Caco-2 (cell line): Measurements from ENCODE around the gene TSHZ2. TPM values are rescaled to one million over a fixed set of nuclear protein-coding genes. Genes with fewer than 3 reads are reported as not detected.

Experiments used
- BruUV-seq: library from RNA; stranded (reverse); fragments of 400-500 nt; replicated peaks from 2 replicates; lab custom pipeline; 2021; lab: Mats Ljungman, UMichigan
- CTCF ChIA-PET: fragments of 300-600 bp; sonication (Branson Sonifier 250); formaldehyde crosslinking; loops from one replicate; lab custom pipeline; 2022; ENCODE audit warnings: antibody characterized with exemption; lab: Charles Lee
- POLR2A ChIA-PET: fragments of 300-600 bp; sonication (Branson Sonifier 250); formaldehyde crosslinking; loops from one replicate; lab custom pipeline; 2022; ENCODE audit warnings: antibody characterized with exemption; lab: Charles Lee
- DNase-seq, 2 experiments: peaks; one replicate each; pipeline versions ENCODE4 v3.0.0 to v3.0.0-alpha.2; 2020 to 2022
- H3K27me3 ChIP-seq: replicated peaks from 2 replicates; pipeline ENCODE4 v1.6.0; 2011; ENCODE audit warnings: low read length; ENCODE audit not compliant: control insufficient read depth, insufficient read depth
- H3K36me3 ChIP-seq: 2 replicates; pipeline ENCODE4 v1.5.1; 2011; ENCODE audit warnings: low read length; ENCODE audit not compliant: control insufficient read depth, insufficient read depth
- H3K4me1 ChIP-seq: fragments of 250-450 bp; sonication (Bioruptor Pico); 2 replicates; pipeline ENCODE4 v1.5.1; 2020; ENCODE audit warnings: mild to moderate bottlenecking
- H3K4me3 ChIP-seq: 2 replicates; pipeline ENCODE4 v1.5.1; 2011; ENCODE audit warnings: low read depth, mild to moderate bottlenecking, control low read depth, low read length
- H3K9me3 ChIP-seq: fragments of 250-450 bp; sonication (Bioruptor Pico); 2 replicates; pipeline ENCODE4 v1.5.1; 2020; ENCODE audit warnings: mild to moderate bottlenecking, moderate library complexity
- H3K27ac Mint-ChIP-seq: one replicate; pipeline ENCODE4 v1.8.0; 2022; ENCODE audit warnings: mixed read lengths; ENCODE audit not compliant: unreplicated experiment
- H3K27me3 Mint-ChIP-seq: one replicate; pipeline ENCODE4 v1.8.0; 2022; ENCODE audit warnings: mixed read lengths; ENCODE audit not compliant: insufficient read depth, unreplicated experiment
- H3K36me3 Mint-ChIP-seq: one replicate; pipeline ENCODE4 v1.8.0; 2022; ENCODE audit warnings: mild to moderate bottlenecking, mixed read lengths; ENCODE audit not compliant: insufficient read depth, unreplicated experiment
- H3K4me1 Mint-ChIP-seq: one replicate; pipeline ENCODE4 v1.8.0; 2022; ENCODE audit warnings: low read depth, mixed read lengths; ENCODE audit not compliant: unreplicated experiment
- H3K4me3 Mint-ChIP-seq: one replicate; pipeline ENCODE4 v1.8.0; 2022; ENCODE audit warnings: mild to moderate bottlenecking, moderate library complexity, mixed read lengths; ENCODE audit not compliant: unreplicated experiment
- H3K9me3 Mint-ChIP-seq: one replicate; pipeline ENCODE4 v1.8.0; 2022; ENCODE audit warnings: mixed read lengths; ENCODE audit not compliant: unreplicated experiment
- CTCF ChIP-seq, 2 experiments: fragments of 200-600 bp in 1 of 2; IDR thresholded peaks; 1 replicate in 1 of 2; 2 replicates in 1 of 2; pipeline versions ENCODE4 v1.5.1 to v1.8.0; 2011 to 2022; ENCODE audit warnings: antibody characterized with exemption in 1 of 2, control low read depth in 1 of 2, inconsistent platforms in 1 of 2, low read depth in 1 of 2, low read length in 1 of 2, mild to moderate bottlenecking in 1 of 2, moderate library complexity in 1 of 2; ENCODE audit not compliant: insufficient read depth in 1 of 2, severe bottlenecking in 1 of 2, unreplicated experiment in 1 of 2
- intact Hi-C: fragments of 100-400 bp; cut with micrococcal nuclease; formaldehyde crosslinking; loops from one replicate; pipeline ENCODE4 v1.10.0; 2022; ENCODE audit not compliant: unreplicated experiment
- total RNA-seq: library from RNA; stranded (reverse); gene quantifications from 2 replicates; pipeline ENCODE4 v1.2.3, GENCODE V29; 2022

TSHZ2 gene
- total RNA-seq, 1 experiment from 2014 or later: 0.07 TPM

- H3K4me1 ChIP-seq: no peaks in the 10 kb centered on the region
- intact Hi-C loops: no loop called here
- TF ChIP-seq CTCF (IDR thresholded peaks at IDR 0.05; ENCODE audit: insufficient read depth in 1 of 2, low read depth in 1 of 2, low read length in 1 of 2, severe bottlenecking in 1 of 2, unreplicated experiment in 1 of 2): no peak
- no peaks in the 10 kb centered on the region for H3K9me3 ChIP-seq
- Mint-ChIP-seq H3K27me3 (peaks cover 32% of the 10 kb centered on the region), H3K9me3 (no peaks in the 10 kb centered on the region), H3K27ac (no peak overlapping the region), H3K36me3 (no peaks in the 10 kb centered on the region), H3K4me3 (no peak overlapping the region), H3K4me1 (no peaks in the 10 kb centered on the region)
- no peak overlapping the region for H3K4me3 ChIP-seq
- POLR2A ChIA-PET: no interaction called here
- no peaks in the 10 kb centered on the region; the same call in 1 of the 2 replicates for H3K27me3 ChIP-seq
- CTCF ChIA-PET: no interaction called here
- BruUV-seq: no TSS peak
- no peaks in the 10 kb centered on the region for H3K36me3 ChIP-seq
- no peak for DNase-seq
Observed at GRCh38 chr20:53282217-53282955, 310.2 kb downstream of the TSHZ2 start.

- no peaks in the 10 kb centered on the region for H3K36me3 Mint-ChIP-seq
- POLR2A ChIA-PET: no interaction called here
- intact Hi-C loops: no loop called here
- no peak overlapping the region for H3K4me3 ChIP-seq
- H3K9me3 Mint-ChIP-seq: no peaks in the 10 kb centered on the region
- no peaks in the 10 kb centered on the region for H3K4me1 ChIP-seq
- peaks cover 34% of the 10 kb centered on the region for H3K27me3 Mint-ChIP-seq
- H3K9me3 ChIP-seq: no peaks in the 10 kb centered on the region
- CTCF ChIA-PET: no interaction called here
- H3K4me1 Mint-ChIP-seq: no peaks in the 10 kb centered on the region
- no peak overlapping the region for H3K27ac Mint-ChIP-seq
- no peaks in the 10 kb centered on the region for H3K27me3 ChIP-seq
- H3K4me3 Mint-ChIP-seq: no peak overlapping the region
- DNase-seq: no peak
- no TSS peak for BruUV-seq
- TF ChIP-seq CTCF (IDR thresholded peaks at IDR 0.05; ENCODE audit: insufficient read depth in 1 of 2, low read depth in 1 of 2, low read length in 1 of 2, severe bottlenecking in 1 of 2, unreplicated experiment in 1 of 2): no peak
- H3K36me3 ChIP-seq: no peaks in the 10 kb centered on the region
Observed at GRCh38 chr20:53283011-53283410, 310.9 kb downstream of the TSHZ2 start.

GRCh38 chr20:53283597-53283996, 311.4 kb downstream of the TSHZ2 start:
- no peaks in the 10 kb centered on the region for H3K27me3 ChIP-seq
- H3K36me3 Mint-ChIP-seq: no peaks in the 10 kb centered on the region
- no peak overlapping the region for H3K4me3 ChIP-seq
- TF ChIP-seq CTCF (IDR thresholded peaks at IDR 0.05; ENCODE audit: insufficient read depth in 1 of 2, low read depth in 1 of 2, low read length in 1 of 2, severe bottlenecking in 1 of 2, unreplicated experiment in 1 of 2): no peak
- ChIA-PET POLR2A (no interaction called here), CTCF (no interaction called here)
- no TSS peak for BruUV-seq
- no peaks in the 10 kb centered on the region for H3K4me1 ChIP-seq
- no peak overlapping the region for H3K4me3 Mint-ChIP-seq
- no peaks in the 10 kb centered on the region for H3K9me3 Mint-ChIP-seq
- intact Hi-C loops: no loop called here
- peaks cover 32% of the 10 kb centered on the region for H3K27me3 Mint-ChIP-seq
- DNase-seq: no peak
- H3K4me1 Mint-ChIP-seq: no peaks in the 10 kb centered on the region
- no peak overlapping the region for H3K27ac Mint-ChIP-seq
- no peaks in the 10 kb centered on the region for H3K36me3 ChIP-seq
- no peaks in the 10 kb centered on the region for H3K9me3 ChIP-seq
